Left ventricle myocardium superior (tissue), 1 donor: Measurements from ENCODE around the gene PTCH2. TPM values are rescaled to one million over a fixed set of nuclear protein-coding genes. Genes with fewer than 3 reads are reported as not detected.

Experiments used
- ATAC-seq: fragments of 200-7000 bp; cut with Tn5 transposase; one replicate; pipeline ENCODE4 v1.9.1; 2020; ENCODE audit warnings: mild to moderate bottlenecking, moderate library complexity
- DNase-seq: peaks from one replicate; pipeline ENCODE4 v3.0.0-alpha.2; 2020
- intact Hi-C: fragments of 100-400 bp; cut with micrococcal nuclease; formaldehyde crosslinking; loops from one replicate; pipeline ENCODE4 v1.11.0; 2022
- total RNA-seq: library from RNA; stranded (reverse); fragmentation: NEBNext Ultra II Directional; extraction: Animal tissue kit (Norgen Biotek cat#: 25700); gene quantifications from one replicate; pipeline ENCODE4 v1.2.1, GENCODE V29; 2021
- donor health status: DM: no; HTN: yes; CAD: no; lungs with severe emphysema.

Gene PTCH2
- total RNA-seq, 1 donor from 2014 or later: 0.40 TPM

DNA sequence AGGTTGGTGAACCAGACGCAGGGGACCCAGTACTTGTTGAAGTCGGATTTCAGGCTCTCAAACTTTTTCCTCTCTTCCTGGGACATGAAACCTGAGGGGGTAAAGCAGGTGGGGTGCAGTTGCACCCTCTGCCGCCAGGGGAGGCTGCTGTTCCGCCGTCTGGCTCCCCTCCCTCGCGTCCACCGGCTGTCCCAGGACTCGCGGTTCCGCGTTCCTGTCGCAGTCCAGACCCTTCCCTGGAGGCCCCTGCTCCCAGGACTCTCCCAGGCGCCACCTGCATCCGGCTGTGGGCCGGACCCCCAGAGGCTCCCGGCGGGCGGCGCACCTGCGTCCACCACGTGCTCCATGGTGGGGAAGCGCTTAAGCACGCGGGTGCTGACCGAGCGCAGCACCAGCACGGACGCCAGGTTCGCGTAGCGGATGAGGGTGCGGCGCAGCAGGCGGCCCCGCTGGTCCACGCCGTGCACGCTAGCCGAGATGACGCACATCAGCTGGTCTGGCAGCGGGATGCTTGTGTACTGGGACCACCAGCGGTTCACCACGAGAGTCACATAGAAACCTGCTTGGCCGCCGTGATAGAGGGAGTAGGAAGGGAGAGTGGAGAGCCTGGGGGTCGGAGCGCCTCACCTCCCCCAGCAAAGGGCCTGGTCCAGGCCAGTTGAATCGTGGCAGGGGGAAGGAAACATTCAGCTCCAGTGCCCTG, 56.8 kb downstream of the PTCH2 start:
- ATAC-seq: peak; percentile 73
- intact Hi-C loops: no loop called here
- peak; percentile 79 for DNase-seq

DNA sequence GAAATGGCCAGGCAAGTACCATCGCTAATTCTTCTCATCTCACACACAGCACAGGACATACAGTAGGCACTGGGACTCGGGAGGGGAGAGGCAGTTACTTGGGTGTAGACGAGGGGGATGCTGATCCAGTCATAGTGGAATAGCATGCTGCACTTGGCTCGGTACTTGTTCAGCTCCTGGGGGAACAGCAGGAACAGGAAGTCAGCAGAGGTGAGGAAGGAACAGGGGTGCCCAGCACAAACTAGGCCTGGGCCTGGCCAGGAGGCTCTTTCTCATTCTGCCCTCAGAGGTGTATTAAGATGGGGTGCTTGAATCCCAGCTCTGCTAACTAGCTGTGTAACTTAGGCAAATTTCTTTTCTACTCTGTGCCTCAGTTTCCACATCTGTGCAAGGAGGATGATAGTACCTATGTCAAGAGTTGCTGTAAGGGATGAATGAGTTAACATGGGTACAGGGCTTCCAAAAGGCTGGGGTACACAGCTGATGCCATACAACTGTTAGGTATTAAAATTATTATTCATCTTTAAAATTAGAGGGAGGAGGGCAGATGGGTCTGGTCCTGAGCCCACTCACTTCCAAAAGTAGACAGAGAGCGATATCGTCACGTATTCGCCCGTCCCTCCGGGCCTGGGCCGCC, 57.4 kb downstream of the PTCH2 start:
- DNase-seq: no peak
- no peak for ATAC-seq
- intact Hi-C loops: no loop called here

DNA sequence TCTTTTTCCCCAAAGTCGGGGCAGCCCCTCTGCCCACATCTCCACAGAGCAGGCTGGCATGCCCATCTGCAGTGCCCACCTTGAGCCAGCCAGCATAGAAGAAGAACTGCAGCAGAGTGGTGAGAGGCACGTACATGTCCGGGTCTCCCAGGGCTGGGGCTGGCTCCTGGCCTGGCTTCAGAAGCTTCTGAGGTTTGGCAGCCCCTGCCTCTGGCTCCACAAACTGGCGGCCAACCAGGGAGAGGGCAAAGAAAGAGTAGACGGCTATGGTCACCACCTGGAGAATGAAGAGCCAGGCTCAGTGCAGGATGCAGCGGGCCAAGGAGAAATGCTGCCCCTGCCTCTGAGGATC, 58.0 kb downstream of the PTCH2 start:
- intact Hi-C loops: no loop called here
- ATAC-seq: no peak
- no peak for DNase-seq

DNA sequence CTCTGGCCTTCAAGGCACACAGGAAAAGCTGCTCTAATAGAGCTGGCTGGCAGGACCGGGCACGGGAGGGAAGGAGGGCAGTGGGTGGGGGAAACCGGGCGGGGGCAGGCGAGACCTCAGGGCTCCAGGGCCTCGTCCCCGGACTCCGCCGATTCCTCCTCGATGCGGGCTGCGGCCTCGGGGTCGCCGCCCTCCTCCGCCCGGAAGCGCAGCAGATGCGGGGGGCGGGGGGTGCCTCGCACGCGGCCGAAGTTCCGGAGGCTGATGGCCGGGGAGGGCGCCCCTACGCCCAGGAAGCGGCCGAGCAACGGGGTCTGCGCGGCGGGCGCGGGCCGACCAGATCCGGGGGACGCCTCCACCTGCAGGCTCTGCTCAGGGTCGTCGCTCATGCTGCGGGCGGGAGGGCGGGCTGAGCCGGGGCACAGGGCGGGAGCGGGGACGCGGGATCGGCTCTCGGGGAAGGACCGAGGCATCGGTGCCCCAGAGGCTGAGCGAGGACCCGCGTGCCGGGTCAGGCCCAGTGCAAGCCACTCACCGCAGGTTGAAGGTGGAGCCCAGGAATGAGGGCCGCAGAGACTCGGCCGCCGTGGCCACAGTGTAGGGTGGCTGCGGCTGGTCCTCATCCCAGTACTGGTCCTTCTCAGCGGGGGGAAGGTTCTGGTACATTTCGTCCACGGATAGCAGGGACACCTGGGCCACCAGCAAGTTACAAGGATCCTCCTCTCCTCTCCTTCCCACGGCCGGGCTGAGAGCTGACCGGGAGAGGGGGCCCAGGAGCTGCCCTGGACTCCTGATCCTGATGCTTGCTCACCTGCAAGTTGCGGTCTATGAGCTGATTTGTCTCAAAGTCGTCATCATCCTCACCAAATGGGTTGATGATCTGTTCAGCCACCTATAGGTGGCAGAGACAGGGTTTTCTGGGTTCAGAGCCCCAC, 58.7 kb downstream of the PTCH2 start:
- peak; percentile 32 for ATAC-seq
- intact Hi-C loops: no loop called here
- peak; percentile 60 for DNase-seq

DNA sequence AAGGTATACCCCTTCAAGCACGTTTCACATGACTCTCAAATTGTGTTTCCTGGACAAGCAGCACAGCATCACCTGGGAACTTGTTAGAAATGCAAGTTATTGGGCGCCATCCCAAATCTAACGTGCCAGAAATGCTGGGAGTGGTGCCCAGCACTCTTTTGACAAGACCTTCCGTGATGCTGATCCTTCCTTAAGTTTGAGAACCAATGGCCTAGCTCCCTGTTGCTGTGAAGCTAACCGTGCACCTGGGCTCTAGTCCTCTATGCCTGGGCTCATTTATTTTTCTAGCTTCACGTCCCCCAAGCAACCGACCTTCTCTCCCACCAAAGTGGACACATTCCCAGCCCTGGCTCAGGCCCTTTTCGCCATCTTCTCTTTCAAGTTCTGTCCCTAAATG, 59.4 kb downstream of the PTCH2 start:
- DNase-seq: no peak
- intact Hi-C loops: no loop called here
- ATAC-seq: no peak

DNA sequence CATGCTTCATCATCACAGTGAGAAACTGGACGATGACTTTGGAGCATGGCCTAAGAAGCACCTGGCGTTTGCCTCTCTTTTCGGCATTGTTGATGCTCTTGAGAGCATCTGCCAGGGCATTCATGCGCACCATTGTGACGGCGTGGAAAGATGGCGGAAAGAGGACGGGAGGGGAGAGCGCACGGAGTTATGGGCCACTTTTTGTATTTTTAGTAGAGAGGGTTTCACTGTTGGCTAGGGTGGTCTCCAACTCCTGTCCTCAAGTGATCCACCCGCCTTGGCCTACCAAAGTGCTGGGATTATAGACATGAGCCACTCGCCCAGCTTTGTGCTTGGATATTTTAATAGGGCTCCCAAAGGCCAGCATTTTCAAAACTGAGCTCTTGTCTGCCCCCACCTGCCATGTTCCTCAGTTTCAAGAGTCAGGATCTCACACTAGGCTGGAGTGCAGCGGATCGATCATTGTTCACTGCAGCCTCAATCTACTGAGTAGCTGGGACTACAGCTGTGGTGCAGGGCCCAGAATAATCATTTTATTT, 62.4 kb downstream of the PTCH2 start:
- intact Hi-C loops: no loop called here
- ATAC-seq (no peak), DNase-seq (no peak)

DNA sequence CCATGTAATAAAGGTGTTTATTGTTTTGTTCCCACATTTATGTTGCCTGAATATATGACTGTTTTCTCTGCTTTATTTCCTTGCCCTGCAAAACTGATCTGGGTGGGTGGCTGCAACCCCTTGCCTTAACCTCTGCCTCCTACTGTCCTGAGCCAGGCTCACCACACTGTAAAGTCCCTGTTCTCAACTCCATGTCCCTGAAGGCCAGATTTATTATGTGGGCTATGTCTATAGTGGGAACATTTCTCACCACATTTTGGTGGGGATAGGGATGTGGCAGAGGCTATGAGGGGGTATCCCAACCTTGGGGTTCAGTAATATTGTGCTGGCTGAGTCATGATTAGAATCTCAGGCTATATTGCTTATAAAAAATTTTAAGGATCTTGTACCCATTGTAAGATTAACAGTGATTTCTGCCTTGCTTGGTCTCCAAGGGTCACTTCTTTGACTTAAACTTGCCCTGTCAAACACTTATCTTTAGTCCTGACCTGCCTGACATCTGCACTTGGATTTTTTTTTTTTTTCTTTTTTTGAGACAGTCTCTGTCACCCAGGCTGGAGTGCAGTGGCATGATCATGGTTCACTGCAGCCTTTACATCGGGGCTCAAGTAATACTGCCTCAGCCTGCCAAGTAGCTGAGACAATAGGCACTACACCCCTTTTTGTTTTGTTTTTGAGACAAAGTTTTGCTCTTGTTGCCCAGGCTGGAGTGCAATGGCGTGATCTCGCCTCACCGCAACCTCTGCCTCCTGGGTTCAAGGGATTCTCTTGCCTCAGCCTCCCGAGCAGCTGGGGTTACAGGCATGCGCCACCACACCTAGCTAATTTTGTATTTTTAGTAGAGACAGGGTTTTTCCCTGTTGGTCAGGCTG, 64.1 kb downstream of the PTCH2 start:
- ATAC-seq: no peak
- DNase-seq: no peak
- intact Hi-C loops: no loop called here

DNA sequence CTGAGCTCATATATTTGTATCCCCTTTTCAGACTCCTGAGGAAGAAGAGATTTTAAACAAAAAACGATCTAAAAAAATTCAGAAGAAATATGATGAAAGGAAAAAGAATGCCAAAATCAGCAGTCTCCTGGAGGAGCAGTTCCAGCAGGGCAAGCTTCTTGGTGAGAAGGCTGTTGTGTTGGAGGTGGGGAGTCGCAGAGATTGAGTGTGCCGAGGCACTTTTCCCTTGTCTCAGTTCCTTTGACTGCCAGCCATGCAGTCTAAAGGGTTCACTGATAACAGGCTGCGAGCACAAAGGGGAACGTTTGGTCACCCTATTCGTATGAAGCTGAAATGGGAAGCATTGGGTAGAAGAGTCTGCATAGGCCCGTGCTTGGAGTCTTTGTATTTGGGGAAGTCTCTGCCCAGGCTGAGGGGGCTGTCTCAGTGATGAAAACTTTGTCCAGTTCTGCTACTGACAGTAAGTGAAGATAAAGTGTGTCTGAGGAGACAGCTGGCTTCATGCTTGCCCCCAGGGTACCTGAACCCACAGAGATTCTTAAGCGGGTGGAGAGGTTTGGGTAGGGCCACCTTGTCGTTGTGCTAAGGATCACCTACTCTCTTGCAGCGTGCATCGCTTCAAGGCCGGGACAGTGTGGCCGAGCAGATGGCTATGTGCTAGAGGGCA, 65.0 kb downstream of the PTCH2 start:
- DNase-seq (no peak), ATAC-seq (no peak)
- intact Hi-C loops: no loop called here

DNA sequence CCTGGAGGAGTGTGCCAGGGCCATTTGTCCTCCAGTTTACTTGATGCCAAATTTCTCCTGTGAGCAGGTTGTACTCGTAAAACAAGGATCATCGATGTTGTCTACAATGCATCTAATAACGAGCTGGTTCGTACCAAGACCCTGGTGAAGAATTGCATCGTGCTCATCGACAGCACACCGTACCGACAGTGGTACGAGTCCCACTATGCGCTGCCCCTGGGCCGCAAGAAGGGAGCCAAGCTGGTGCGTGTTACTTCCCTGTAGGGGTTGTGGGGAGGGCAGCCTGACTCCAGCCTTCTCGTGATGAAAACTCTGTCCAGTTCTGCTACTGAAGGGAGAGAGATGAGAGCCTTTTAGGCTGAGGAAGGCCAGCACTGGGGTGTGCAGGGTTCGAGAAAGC, 65.5 kb downstream of the PTCH2 start:
- intact Hi-C loops: no loop called here
- ATAC-seq (no peak), DNase-seq (no peak)

DNA sequence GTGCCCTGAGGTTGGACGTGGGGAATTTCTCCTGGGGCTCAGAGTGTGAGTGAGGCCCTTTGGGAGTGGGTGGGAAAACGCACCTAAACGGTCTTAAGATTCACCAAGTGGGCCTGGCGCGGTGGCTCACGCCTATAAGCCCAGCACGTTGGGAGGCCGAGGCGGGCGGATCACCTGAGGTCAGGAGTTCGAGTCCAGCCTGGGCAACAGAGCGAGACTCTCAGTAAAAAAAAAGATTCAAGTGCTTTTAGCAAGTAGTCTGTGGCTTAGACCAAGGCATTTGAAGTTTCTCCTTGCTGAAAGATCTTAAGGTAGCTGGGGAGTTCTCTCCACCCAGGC, 66.4 kb downstream of the PTCH2 start:
- DNase-seq: no peak
- no peak for ATAC-seq
- intact Hi-C loops: no loop called here

DNA sequence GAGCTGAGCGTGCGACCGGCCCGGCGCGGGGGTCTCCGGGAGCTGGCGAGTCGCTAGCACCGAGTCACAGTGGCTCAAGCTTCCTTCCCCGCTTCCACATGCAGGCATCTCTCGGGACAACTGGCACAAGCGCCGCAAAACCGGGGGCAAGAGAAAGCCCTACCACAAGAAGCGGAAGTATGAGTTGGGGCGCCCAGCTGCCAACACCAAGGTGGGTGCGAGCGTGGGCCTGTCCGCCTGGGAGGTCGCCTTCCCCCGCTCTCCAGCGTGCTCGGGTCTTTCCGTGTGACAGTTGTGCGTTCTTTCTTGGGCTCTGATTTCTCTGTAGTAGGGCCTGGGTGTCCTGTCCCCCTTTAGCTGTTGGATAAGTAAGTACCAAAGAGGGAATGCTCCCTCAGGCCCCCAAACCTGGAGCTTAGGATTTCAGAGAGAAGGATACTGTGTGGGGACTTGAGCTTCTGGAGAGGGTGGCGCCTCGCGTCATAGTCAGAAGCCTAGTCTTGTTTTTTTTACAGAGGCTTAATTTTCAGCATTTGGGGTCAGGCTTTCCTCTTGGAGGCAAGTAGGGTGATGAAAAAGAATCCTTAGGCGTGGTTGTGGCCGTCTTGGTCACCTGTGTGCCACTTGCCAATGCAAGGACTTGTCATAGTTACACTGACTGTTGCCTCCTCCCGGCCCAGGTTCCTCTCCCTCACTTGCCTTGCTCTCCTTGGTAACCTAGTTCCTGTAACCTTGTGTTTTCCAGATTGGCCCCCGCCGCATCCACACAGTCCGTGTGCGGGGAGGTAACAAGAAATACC, 66.9 kb downstream of the PTCH2 start:
- DNase-seq (no peak), ATAC-seq (peak; percentile 16)
- intact Hi-C loops: no loop called here

DNA sequence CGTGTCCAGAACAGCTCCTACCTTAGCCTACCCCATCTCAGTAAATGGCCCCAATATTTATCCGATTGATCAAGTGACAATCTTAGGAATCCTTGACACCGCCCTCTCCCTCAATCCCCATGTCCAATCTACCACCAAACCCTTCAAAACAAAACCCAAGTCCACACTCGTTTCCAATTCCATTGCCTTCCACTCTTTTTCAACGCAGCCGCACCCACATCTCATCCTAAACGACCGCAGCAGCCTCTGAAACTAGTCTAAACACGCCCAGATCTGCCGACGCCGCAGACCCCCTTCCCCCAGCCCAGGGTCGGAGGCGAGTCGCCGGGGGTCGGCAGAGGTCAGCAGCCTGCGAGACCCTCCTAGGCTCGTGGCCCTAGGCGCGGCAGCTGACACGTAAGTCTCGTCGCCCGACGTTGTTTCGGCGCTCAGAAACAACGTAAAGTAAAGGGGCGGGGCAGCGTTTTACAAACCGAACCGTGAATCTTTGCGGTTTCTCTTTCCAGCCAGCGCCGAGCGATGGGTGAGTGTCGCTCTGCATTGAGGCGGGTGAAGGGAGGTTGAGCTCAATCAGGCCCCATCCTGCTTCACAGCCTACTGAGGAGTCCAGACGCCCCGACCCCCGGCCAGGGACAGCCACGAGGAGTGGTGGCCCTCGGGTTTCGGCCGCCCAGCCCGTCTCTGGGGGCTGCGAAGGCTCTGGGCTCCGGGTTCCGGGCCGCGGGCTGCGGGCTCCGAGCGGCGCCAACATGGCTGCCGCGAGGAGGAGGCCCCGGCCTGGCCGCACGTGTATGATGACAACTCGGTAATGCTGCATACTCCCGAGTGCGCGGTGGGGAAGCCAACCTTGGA, 67.7 kb downstream of the PTCH2 start, which contains the start of gene RPS8:
Gene RPS8, plus strand, starts transcription at position 463 of the 852 bp plus-strand sequence. Its CDS starts 57 bp downstream, at position 520.
- intact Hi-C loops: no loop called here
- DNase-seq: peak; percentile 92
- peak; percentile 94 for ATAC-seq

Other genes with a start within 250 kb of the PTCH2 start
- 9.1 TPM for gene TMEM53, start 168.8 kb downstream of the PTCH2 start, total RNA-seq
- gene ARMH1, start 168.5 kb downstream of the PTCH2 start, total RNA-seq: 0.92 TPM
- gene RNU5D-1, start 112.1 kb downstream of the PTCH2 start, total RNA-seq: not detected
- 0.87 TPM for gene KIF2C, start 103.4 kb downstream of the PTCH2 start, total RNA-seq
- gene RPS8, start 67.7 kb downstream of the PTCH2 start, total RNA-seq: 727 TPM
- 0.12 TPM for gene BEST4, start 55.1 kb downstream of the PTCH2 start, total RNA-seq
- gene PLK3, start 42.9 kb downstream of the PTCH2 start, total RNA-seq: 7.5 TPM
- gene DYNLT4, start 35.9 kb downstream of the PTCH2 start, total RNA-seq: 0.35 TPM
- gene BTBD19, start 34.7 kb downstream of the PTCH2 start, total RNA-seq: 2.5 TPM
- gene EIF2B3, start 143.3 kb upstream of the PTCH2 start, total RNA-seq: 41.5 TPM
- gene HECTD3, start 168.1 kb upstream of the PTCH2 start, total RNA-seq: 23.7 TPM
- gene UROD, start 169.0 kb upstream of the PTCH2 start, total RNA-seq: 84.8 TPM